Gastroesophageal sphincter (tissue), 4 donors: Measurements from ENCODE around the gene DCLK1. TPM values are rescaled to one million over a fixed set of nuclear protein-coding genes. Genes with fewer than 3 reads are reported as not detected.

Experiments used
- ATAC-seq: fragments of 150-250 bp; one replicate; pipeline ENCODE4 v1.9.1; 2016; ENCODE audit warnings: mild to moderate bottlenecking, moderate library complexity
- H3K27ac ChIP-seq, 4 donors: fragments of 200-600 bp; sonication (generic) in 3 of 4; 1 replicate in 3 of 4; 2 replicates in 1 of 4; pipeline ENCODE4 v1.5.1; 2016 to 2019
- H3K27me3 ChIP-seq: fragments of 200-600 bp; sonication (generic); one replicate; pipeline ENCODE4 v1.5.1; 2019
- H3K36me3 ChIP-seq, 2 donors: fragments of 200-600 bp; sonication (generic); one replicate each; pipeline ENCODE4 v1.5.1; 2019; ENCODE audit warnings: control low read depth in 1 of 2
- H3K4me1 ChIP-seq, 3 donors: fragments of 200-600 bp; sonication (generic); 1 replicate in 2 of 3; 2 replicates in 1 of 3; pipeline ENCODE4 v1.5.1; 2016 to 2019; ENCODE audit warnings: control low read depth in 2 of 3
- H3K4me3 ChIP-seq, 2 donors: fragments of 200-600 bp; sonication (generic); one replicate each; pipeline ENCODE4 v1.5.1; 2019; ENCODE audit warnings: mild to moderate bottlenecking in 1 of 2, moderate library complexity in 1 of 2
- H3K9me3 ChIP-seq, 3 donors: fragments of 200-600 bp; sonication (generic); one replicate each; pipeline ENCODE4 v1.5.1; 2017 to 2019; ENCODE audit warnings: control low read depth in 2 of 3
- CTCF ChIP-seq, 4 experiments: fragments of 200-600 bp in 2 of 4; fragments of 450-650 bp in 2 of 4; sonication (generic) in 1 of 4; IDR thresholded peaks; one replicate each; pipeline ENCODE4 v1.5.1; 2017 to 2019; ENCODE audit warnings: antibody characterized with exemption in 4 of 4, mild to moderate bottlenecking in 2 of 4, moderate library complexity in 2 of 4
- EP300 ChIP-seq: sonication (generic); formaldehyde crosslinking; IDR thresholded peaks from one replicate; pipeline ENCODE4 v1.6.1; 2017; ENCODE audit warnings: antibody characterized with exemption, mild to moderate bottlenecking
- POLR2A ChIP-seq, 2 donors: fragments of 450-650 bp; IDR thresholded peaks; one replicate each; pipeline ENCODE4 v1.6.1; 2017; ENCODE audit warnings: antibody characterized with exemption in 2 of 2, mild to moderate bottlenecking in 2 of 2, moderate library complexity in 1 of 2
- POLR2AphosphoS5 ChIP-seq: sonication (generic); formaldehyde crosslinking; IDR thresholded peaks from one replicate; pipeline ENCODE4 v1.6.1; 2017; ENCODE audit warnings: antibody characterized with exemption
- WGBS, 2 donors: methylation state at CpG; one replicate each; pipeline ENCODE4 v1.1.5; 2018; ENCODE audit warnings: low coverage in 1 of 2; 5-methylcytosine and 5-hydroxymethylcytosine counted together
- total RNA-seq, 4 donors: library from RNA; depleted of rRNA; stranded (reverse); fragments of >200 nt; gene quantifications; one replicate each; pipeline ENCODE4 v1.1.0, GENCODE V29; 2016

The DCLK1 gene
- total RNA-seq, 4 donors from 2014 or later, result 26.9 to 68.3 (median 30.3) TPM

GRCh38 chr13:35843272-35843671 is 287.9 kb downstream of the DCLK1 start:
- no peak overlapping the region for H3K27ac ChIP-seq
- no peak for TF ChIP-seq EP300
- TF ChIP-seq POLR2A (IDR thresholded peaks at IDR 0.05), result no peak
- TF ChIP-seq POLR2AphosphoS5, result no peak
- TF ChIP-seq CTCF (IDR thresholded peaks at IDR 0.05), result no peak

GRCh38 chr13:35841060-35841521 is 290.1 kb downstream of the DCLK1 start:
- H3K4me1 ChIP-seq, result peaks cover 3 to 29% (median 11%) of the 10 kb centered on the region in 3 donors
- H3K9me3 ChIP-seq, result no peaks in the 10 kb centered on the region
- 35 to 49% methylated on average over 3 to 4 of the region's 4 CpGs for WGBS, 2 donors
- H3K27ac ChIP-seq, result peak overlapping the region; percentile 61 to 71 (median 65)
- ATAC-seq, result peak; percentile 77
- no peaks in the 10 kb centered on the region for H3K27me3 ChIP-seq
- no peaks in the 10 kb centered on the region for H3K36me3 ChIP-seq
- TF ChIP-seq POLR2AphosphoS5, result no peak
- no peak for TF ChIP-seq EP300
- TF ChIP-seq CTCF (IDR thresholded peaks at IDR 0.05), result no peak
- TF ChIP-seq POLR2A (IDR thresholded peaks at IDR 0.05), result no peak
- H3K4me3 ChIP-seq, result no peak overlapping the region

More at GRCh38 chr13:35843272-35843671, 287.9 kb downstream of the DCLK1 start:
- no peaks in the 10 kb centered on the region for H3K36me3 ChIP-seq
- no peak for ATAC-seq
- no peak overlapping the region for H3K4me3 ChIP-seq
- no peaks in the 10 kb centered on the region for H3K9me3 ChIP-seq
- H3K4me1 ChIP-seq, result peaks cover 3 to 31% (median 11%) of the 10 kb centered on the region in 3 donors
- H3K27me3 ChIP-seq, result no peaks in the 10 kb centered on the region

- TF ChIP-seq POLR2A (IDR thresholded peaks at IDR 0.05), result no peak
- WGBS, 2 donors, result 71 to 100% methylated on average over 2 to 5 of the region's 5 CpGs
- no peak for ATAC-seq
- Histone ChIP-seq H3K27me3 (no peaks in the 10 kb centered on the region), H3K36me3 (no peaks in the 10 kb centered on the region), H3K4me1 (peaks cover 3 to 29% (median 11%) of the 10 kb centered on the region in 3 donors), H3K27ac (peak overlapping the region in 2 of 4 donors; percentile 64 to 71), H3K9me3 (no peaks in the 10 kb centered on the region), H3K4me3 (no peak overlapping the region)
Observed at GRCh38 chr13:35839806-35840205, 291.4 kb downstream of the DCLK1 start.

- H3K9me3 ChIP-seq, result no peaks in the 10 kb centered on the region
- ATAC-seq, result no peak
- no peak for TF ChIP-seq EP300
- no peak for TF ChIP-seq POLR2A (IDR thresholded peaks at IDR 0.05)
- TF ChIP-seq CTCF (IDR thresholded peaks at IDR 0.05), result no peak
- no peak for TF ChIP-seq POLR2AphosphoS5
- WGBS, 2 donors, result 53 to 80% methylated on average over 1 of the region's 1 CpG
- H3K4me3 ChIP-seq, result no peak overlapping the region
- H3K27me3 ChIP-seq, result no peaks in the 10 kb centered on the region
- H3K36me3 ChIP-seq, result no peaks in the 10 kb centered on the region
- peaks cover 3 to 29% (median 11%) of the 10 kb centered on the region in 3 donors for H3K4me1 ChIP-seq
- H3K27ac ChIP-seq, result peak overlapping the region in 2 of 4 donors; percentile 9 to 29
Observed at GRCh38 chr13:35838356-35838755, 292.8 kb downstream of the DCLK1 start.

- no peak for ATAC-seq
- 58 to 68% methylated on average over 6 to 7 of the region's 7 CpGs for WGBS, 2 donors
- Histone ChIP-seq H3K4me3 (no peak overlapping the region), H3K36me3 (no peaks in the 10 kb centered on the region), H3K27ac (no peak overlapping the region), H3K9me3 (no peaks in the 10 kb centered on the region), H3K4me1 (peaks cover 3 to 20% (median 11%) of the 10 kb centered on the region in 3 donors), H3K27me3 (no peaks in the 10 kb centered on the region)
- TF ChIP-seq POLR2AphosphoS5 (no peak), CTCF (IDR thresholded peaks at IDR 0.05) (no peak), POLR2A (IDR thresholded peaks at IDR 0.05) (no peak), EP300 (no peak)
Observed at GRCh38 chr13:35836446-35836845, 294.7 kb downstream of the DCLK1 start.
